HepG2 (cell line): ENCODE measurements around the gene L1CAM. TPM values are rescaled to one million over a fixed set of nuclear protein-coding genes. Genes with fewer than 3 reads are reported as not detected.
A peak's percentile ranks its signal among the peaks of the same experiment; 100 is the strongest.

ENCODE experiments used
- ARID2 ChIP-seq: sonication (generic); formaldehyde crosslinking; IDR thresholded peaks from 2 replicates; pipeline ENCODE4 v1.8.1; 2022; ENCODE audit warnings: mild to moderate bottlenecking, missing genetic modification reagents, borderline replicate concordance
- CBFB ChIP-seq: sonication (generic); formaldehyde crosslinking; IDR thresholded peaks from 2 replicates; pipeline ENCODE4 v1.4.0; 2020; ENCODE audit warnings: missing genetic modification reagents
- GZF1 ChIP-seq: sonication (generic); formaldehyde crosslinking; IDR thresholded peaks from 2 replicates; pipeline ENCODE4 v1.5.1; 2020; ENCODE audit warnings: mild to moderate bottlenecking, missing genetic modification reagents
- KAT2B ChIP-seq: fragments of 150-350 bp; IDR thresholded peaks from 2 replicates; pipeline ENCODE4 v1.6.1; 2014; ENCODE audit warnings: low read depth, low read length, borderline replicate concordance
- MAFF ChIP-seq: IDR thresholded peaks from 2 replicates; pipeline ENCODE4 v1.6.1; 2011; ENCODE audit warnings: low read depth, low read length, improper control_type of control experiment
- NR2C2 ChIP-seq: sonication (generic); formaldehyde crosslinking; IDR thresholded peaks from 2 replicates; pipeline ENCODE4 v1.4.0; 2020; ENCODE audit warnings: missing genetic modification reagents, mild to moderate bottlenecking, moderate library complexity, borderline replicate concordance
- SNRNP70 ChIP-seq: fragments of 200-400 bp; formaldehyde crosslinking; IDR thresholded peaks from 2 replicates; pipeline ENCODE4 v1.6.1; 2017; ENCODE audit warnings: mild to moderate bottlenecking, low read depth, low read length, moderate library complexity
- TBP ChIP-seq: sonication (generic); formaldehyde crosslinking; IDR thresholded peaks from 2 replicates; pipeline ENCODE4 v1.5.0; 2020; ENCODE audit warnings: missing genetic modification reagents
- TBX3 ChIP-seq: fragments of 450-650 bp; IDR thresholded peaks from 2 replicates; pipeline ENCODE4 v1.6.1; 2017; ENCODE audit warnings: antibody characterized with exemption, mild to moderate bottlenecking, inconsistent platforms, borderline replicate concordance
- ZEB1 ChIP-seq: IDR thresholded peaks from 2 replicates; pipeline ENCODE4 v1.6.1; 2012; ENCODE audit warnings: mild to moderate bottlenecking, low read depth, inconsistent platforms; ENCODE audit not compliant: insufficient replicate concordance
- ZFP36L1 ChIP-seq: sonication (generic); formaldehyde crosslinking; IDR thresholded peaks from 2 replicates; pipeline ENCODE4 v1.8.0; 2022; ENCODE audit warnings: mild to moderate bottlenecking, missing genetic modification reagents, moderate library complexity
- ZNF296 ChIP-seq: sonication (generic); formaldehyde crosslinking; conservative IDR thresholded peaks from 2 replicates; pipeline ENCODE4 v1.5.0; 2020; ENCODE audit warnings: mild to moderate bottlenecking, missing genetic modification reagents
- ZNF331 ChIP-seq: sonication (generic); formaldehyde crosslinking; IDR thresholded peaks from 2 replicates; pipeline ENCODE4 v1.4.0; 2020; ENCODE audit warnings: missing genetic modification reagents
- ZNF570 ChIP-seq: sonication (generic); formaldehyde crosslinking; IDR thresholded peaks from 2 replicates; pipeline ENCODE4 v1.4.0; 2020; ENCODE audit warnings: mild to moderate bottlenecking, missing genetic modification reagents, borderline replicate concordance
- ZNF572 ChIP-seq: sonication (generic); formaldehyde crosslinking; IDR thresholded peaks from 2 replicates; pipeline ENCODE4 v1.5.1; 2020; ENCODE audit warnings: mild to moderate bottlenecking, missing genetic modification reagents
- ZNF724P ChIP-seq: sonication (generic); formaldehyde crosslinking; IDR thresholded peaks from 2 replicates; pipeline ENCODE4 v1.8.0; 2022; ENCODE audit warnings: missing genetic modification reagents, borderline replicate concordance
- ZNF737 ChIP-seq: sonication (generic); formaldehyde crosslinking; IDR thresholded peaks from 2 replicates; pipeline ENCODE4 v1.5.0; 2020; ENCODE audit warnings: missing genetic modification reagents, mild to moderate bottlenecking, borderline replicate concordance
- ZNF773 ChIP-seq: sonication (generic); formaldehyde crosslinking; IDR thresholded peaks from 2 replicates; pipeline ENCODE4 v1.4.0; 2020; ENCODE audit warnings: missing genetic modification reagents, borderline replicate concordance
- polyA plus RNA-seq, 8 experiments: library from polyadenylated mRNA; depleted of rRNA in 3 of 8; stranded (reverse) in 7 of 8; unstranded in 1 of 8; fragments of >200 nt; fragmentation: Illumina TruSeq in 4 of 8; extraction: Trizol in 4 of 8; gene quantifications; 2 replicates each; pipeline versions ENCODE4 v1.2.1 to v1.2.3, GENCODE V29; 2011 to 2016; ENCODE audit warnings: low read depth in 4 of 8, missing spikeins in 1 of 8, mixed read lengths in 1 of 8; ENCODE audit not compliant: insufficient read depth in 1 of 8
- total RNA-seq, 5 experiments: library from RNA; depleted of rRNA; stranded (reverse); fragments of >200 nt; fragmentation: Illumina TruSeq; extraction: Trizol; gene quantifications; 2 replicates each; pipeline ENCODE4 v1.2.3, GENCODE V29; 2016; ENCODE audit warnings: low read depth in 1 of 5
- TF ChIP-seq, protein P1 (sequence below): sonication (generic); formaldehyde crosslinking; IDR thresholded peaks from 2 replicates; pipeline ENCODE4 v1.8.0; 2022; ENCODE audit warnings: mild to moderate bottlenecking, missing genetic modification reagents, borderline replicate concordance
- TF ChIP-seq, protein P2 (sequence below), 2 experiments: IDR thresholded peaks; 2 replicates each; pipeline ENCODE4 v1.6.1; 2011 to 2012; ENCODE audit warnings: low read length in 2 of 2, borderline replicate concordance in 1 of 2, low read depth in 1 of 2, mild to moderate bottlenecking in 1 of 2, moderate library complexity in 1 of 2
- TF ChIP-seq, protein P3 (sequence below): sonication (generic); formaldehyde crosslinking; IDR thresholded peaks from 2 replicates; pipeline ENCODE4 v1.5.0; 2020; ENCODE audit warnings: mild to moderate bottlenecking, missing genetic modification reagents, moderate library complexity
- TF ChIP-seq, protein P4 (sequence below): sonication (generic); formaldehyde crosslinking; IDR thresholded peaks from 2 replicates; pipeline ENCODE4 v1.5.0; 2020; ENCODE audit warnings: missing genetic modification reagents

The L1CAM gene
- total and polyA plus RNA-seq, 2 of the 13 experiments (the other 11 are each of a cell fraction or from before 2014, with no cell fraction given): 1.4 to 2.0 TPM

DNA sequence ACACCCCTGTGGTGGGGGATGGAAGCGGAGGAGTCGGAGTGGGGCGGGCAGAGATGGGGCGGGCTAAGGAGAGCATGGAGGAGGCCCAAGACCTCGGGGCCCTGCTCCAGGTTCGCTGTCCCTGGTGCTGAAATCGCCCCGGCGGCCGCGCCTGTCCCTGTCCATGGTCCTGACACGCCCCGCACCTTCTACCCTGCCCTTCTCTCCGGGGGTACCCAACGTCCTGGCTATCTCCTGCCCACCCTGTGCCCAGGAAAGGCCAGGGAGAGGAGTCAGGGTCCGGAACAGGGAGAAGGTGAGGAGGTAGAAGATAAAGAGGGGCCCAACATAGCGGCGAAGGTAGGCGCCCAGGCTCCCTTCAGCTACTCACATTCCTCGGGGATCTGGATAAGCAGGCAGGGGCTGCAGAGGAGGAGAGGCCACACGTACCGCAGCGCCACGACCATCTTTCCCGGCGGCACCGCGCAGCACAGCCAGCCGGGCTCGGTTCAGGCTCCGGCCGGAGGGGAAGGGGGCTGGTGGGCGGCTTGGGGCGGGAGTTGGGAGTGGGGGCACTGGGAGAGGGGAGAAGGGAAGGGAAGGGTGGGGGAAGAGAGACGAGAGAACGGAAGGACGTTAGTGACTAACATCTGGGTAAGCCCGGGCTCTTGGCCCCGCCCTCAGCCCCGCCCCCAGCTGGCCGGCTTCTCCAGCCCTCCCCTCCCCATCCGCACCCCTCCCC, 10.4 kb downstream of the L1CAM start (continued):
- TF ChIP-seq ZNF724P (CRISPR knock-in tag): peak; percentile 97; the same call in 1 of the 2 replicates
- peak; percentile 99 for TF ChIP-seq ZNF570 (CRISPR knock-in tag)
- TF ChIP-seq GZF1 (CRISPR knock-in tag): peak; percentile 97
- peak; percentile 95 for TF ChIP-seq CBFB
- TF ChIP-seq ZEB1: no peak
- no peak for TF ChIP-seq ZNF572 (CRISPR knock-in tag)
- TF ChIP-seq ZNF773: peak; percentile 100
- TF ChIP-seq ARID2: peak; percentile 94; the same call in 1 of the 2 replicates
- TF ChIP-seq, protein P1, sequence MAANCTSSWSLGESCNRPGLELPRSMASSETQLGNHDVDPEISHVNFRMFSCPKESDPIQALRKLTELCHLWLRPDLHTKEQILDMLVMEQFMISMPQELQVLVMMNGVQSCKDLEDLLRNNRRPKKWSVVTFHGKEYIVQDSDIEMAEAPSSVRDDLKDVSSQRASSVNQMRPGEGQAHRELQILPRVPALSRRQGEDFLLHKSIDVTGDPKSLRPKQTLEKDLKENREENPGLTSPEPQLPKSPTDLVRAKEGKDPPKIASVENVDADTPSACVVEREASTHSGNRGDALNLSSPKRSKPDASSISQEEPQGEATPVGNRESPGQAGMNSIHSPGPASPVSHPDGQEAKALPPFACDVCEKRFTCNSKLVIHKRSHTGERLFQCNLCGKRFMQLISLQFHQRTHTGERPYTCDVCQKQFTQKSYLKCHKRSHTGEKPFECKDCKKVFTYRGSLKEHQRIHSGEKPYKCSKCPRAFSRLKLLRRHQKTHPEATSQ: peak; percentile 99
- TF ChIP-seq ZNF737 (CRISPR knock-in tag): peak; percentile 100
- no peak for TF ChIP-seq MAFF
- TF ChIP-seq, protein P2, sequence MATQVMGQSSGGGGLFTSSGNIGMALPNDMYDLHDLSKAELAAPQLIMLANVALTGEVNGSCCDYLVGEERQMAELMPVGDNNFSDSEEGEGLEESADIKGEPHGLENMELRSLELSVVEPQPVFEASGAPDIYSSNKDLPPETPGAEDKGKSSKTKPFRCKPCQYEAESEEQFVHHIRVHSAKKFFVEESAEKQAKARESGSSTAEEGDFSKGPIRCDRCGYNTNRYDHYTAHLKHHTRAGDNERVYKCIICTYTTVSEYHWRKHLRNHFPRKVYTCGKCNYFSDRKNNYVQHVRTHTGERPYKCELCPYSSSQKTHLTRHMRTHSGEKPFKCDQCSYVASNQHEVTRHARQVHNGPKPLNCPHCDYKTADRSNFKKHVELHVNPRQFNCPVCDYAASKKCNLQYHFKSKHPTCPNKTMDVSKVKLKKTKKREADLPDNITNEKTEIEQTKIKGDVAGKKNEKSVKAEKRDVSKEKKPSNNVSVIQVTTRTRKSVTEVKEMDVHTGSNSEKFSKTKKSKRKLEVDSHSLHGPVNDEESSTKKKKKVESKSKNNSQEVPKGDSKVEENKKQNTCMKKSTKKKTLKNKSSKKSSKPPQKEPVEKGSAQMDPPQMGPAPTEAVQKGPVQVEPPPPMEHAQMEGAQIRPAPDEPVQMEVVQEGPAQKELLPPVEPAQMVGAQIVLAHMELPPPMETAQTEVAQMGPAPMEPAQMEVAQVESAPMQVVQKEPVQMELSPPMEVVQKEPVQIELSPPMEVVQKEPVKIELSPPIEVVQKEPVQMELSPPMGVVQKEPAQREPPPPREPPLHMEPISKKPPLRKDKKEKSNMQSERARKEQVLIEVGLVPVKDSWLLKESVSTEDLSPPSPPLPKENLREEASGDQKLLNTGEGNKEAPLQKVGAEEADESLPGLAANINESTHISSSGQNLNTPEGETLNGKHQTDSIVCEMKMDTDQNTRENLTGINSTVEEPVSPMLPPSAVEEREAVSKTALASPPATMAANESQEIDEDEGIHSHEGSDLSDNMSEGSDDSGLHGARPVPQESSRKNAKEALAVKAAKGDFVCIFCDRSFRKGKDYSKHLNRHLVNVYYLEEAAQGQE (IDR thresholded peaks at IDR 0.05; ENCODE audit: borderline replicate concordance in 1 of 2, low read depth in 1 of 2, low read length in 2 of 2): peak; percentile 99
- TF ChIP-seq ZNF331 (CRISPR knock-in tag): peak; percentile 99
- TF ChIP-seq, protein P3, sequence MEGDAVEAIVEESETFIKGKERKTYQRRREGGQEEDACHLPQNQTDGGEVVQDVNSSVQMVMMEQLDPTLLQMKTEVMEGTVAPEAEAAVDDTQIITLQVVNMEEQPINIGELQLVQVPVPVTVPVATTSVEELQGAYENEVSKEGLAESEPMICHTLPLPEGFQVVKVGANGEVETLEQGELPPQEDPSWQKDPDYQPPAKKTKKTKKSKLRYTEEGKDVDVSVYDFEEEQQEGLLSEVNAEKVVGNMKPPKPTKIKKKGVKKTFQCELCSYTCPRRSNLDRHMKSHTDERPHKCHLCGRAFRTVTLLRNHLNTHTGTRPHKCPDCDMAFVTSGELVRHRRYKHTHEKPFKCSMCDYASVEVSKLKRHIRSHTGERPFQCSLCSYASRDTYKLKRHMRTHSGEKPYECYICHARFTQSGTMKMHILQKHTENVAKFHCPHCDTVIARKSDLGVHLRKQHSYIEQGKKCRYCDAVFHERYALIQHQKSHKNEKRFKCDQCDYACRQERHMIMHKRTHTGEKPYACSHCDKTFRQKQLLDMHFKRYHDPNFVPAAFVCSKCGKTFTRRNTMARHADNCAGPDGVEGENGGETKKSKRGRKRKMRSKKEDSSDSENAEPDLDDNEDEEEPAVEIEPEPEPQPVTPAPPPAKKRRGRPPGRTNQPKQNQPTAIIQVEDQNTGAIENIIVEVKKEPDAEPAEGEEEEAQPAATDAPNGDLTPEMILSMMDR (CRISPR knock-in tag): no peak
- TF ChIP-seq, protein P4, sequence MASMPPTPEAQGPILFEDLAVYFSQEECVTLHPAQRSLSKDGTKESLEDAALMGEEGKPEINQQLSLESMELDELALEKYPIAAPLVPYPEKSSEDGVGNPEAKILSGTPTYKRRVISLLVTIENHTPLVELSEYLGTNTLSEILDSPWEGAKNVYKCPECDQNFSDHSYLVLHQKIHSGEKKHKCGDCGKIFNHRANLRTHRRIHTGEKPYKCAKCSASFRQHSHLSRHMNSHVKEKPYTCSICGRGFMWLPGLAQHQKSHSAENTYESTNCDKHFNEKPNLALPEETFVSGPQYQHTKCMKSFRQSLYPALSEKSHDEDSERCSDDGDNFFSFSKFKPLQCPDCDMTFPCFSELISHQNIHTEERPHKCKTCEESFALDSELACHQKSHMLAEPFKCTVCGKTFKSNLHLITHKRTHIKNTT (CRISPR knock-in tag): no peak
- TF ChIP-seq TBX3: no peak
- peak; percentile 95 for TF ChIP-seq ZFP36L1
- peak; percentile 99 for TF ChIP-seq ZNF296 (CRISPR knock-in tag)
- TF ChIP-seq NR2C2 (CRISPR knock-in tag): peak; percentile 61
- TF ChIP-seq SNRNP70: no peak
- TF ChIP-seq KAT2B: no peak
- TF ChIP-seq TBP (CRISPR knock-in tag): no peak
